Skin of body (tissue), 2 donors: Measurements from ENCODE around the gene AP3M1. TPM values are rescaled to one million over a fixed set of nuclear protein-coding genes. Genes with fewer than 3 reads are reported as not detected.
"Not testable (repeated sequence)": the region's sequence is repeated elsewhere in the genome, so short reads cannot be mapped to it uniquely, and the experiment has no call there.

ENCODE experiments used
- DNase-seq: peaks from one replicate; lab custom pipeline; 2025; lab: John Stamatoyannopoulos, UW
- total RNA-seq: library from RNA; depleted of rRNA; stranded (reverse); fragments of >200 nt; gene quantifications from one replicate; pipeline ENCODE4 v1.2.3, GENCODE V29; 2014

AP3M1 gene, protein sequence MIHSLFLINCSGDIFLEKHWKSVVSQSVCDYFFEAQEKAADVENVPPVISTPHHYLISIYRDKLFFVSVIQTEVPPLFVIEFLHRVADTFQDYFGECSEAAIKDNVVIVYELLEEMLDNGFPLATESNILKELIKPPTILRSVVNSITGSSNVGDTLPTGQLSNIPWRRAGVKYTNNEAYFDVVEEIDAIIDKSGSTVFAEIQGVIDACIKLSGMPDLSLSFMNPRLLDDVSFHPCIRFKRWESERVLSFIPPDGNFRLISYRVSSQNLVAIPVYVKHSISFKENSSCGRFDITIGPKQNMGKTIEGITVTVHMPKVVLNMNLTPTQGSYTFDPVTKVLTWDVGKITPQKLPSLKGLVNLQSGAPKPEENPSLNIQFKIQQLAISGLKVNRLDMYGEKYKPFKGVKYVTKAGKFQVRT
- 25.6 TPM for total RNA-seq

DNA sequence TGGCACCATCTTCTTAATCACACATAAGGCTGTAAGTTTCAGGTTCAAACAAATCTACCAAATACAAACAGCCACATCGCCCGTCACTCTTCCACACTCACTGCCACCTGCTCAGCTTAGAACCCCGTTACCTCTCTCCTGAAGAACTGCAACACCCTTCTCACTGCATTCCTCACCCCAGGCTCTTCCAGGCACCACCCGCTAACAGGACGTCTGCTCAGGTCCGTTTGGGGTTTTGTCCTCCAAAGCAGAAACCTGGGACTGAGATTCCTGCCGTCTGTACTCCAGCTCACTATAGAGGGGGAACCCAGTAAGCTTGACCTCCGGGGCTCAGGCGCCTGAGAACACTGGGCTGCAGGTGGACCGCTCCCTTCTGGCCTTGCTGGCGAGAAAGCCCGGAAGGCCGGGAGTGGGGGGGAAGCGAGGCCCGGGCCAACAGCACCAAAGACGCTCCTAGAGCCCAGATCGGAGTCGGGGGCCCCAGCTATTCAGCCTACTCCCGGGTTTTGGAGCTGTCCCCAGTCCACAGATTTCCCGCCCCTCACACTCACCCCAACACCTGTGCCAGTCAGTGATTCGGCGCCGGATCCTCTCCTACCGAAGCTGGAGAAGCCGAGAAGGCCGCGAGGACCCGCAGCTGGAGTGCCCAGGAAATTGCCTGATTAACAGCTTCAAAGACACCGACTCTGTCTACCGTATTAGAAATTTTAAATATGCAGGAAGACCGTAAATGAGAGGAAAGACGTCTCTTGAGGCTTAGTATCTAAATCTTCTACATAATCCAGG lies at the start of gene AP3M1:
Gene AP3M1, minus strand, starts transcription at position 625 of the 786 bp plus-strand sequence. CDS start 12,449 bp downstream, outside the sequence.
- no peak for DNase-seq

DNA sequence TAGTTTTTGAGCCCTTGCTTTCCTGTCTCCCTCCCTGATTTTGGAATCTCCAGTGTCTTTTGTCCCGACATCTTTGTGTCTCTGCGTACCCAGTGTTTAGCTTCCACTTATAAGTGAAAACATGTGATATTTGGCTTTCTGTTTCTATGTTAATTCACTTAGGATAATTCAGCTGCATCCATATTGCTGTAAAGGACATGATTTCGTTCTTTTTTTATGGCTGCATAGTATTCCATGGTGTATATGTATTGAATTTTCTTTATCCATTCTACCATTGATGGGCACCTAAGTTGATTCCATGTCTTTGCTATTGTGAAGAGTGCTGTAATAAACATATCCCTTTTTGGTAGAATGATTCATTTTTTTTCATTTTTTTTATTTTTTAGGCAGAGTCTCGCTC lies 48.7 kb upstream of the AP3M1 start:
- DNase-seq, result no peak

DNA sequence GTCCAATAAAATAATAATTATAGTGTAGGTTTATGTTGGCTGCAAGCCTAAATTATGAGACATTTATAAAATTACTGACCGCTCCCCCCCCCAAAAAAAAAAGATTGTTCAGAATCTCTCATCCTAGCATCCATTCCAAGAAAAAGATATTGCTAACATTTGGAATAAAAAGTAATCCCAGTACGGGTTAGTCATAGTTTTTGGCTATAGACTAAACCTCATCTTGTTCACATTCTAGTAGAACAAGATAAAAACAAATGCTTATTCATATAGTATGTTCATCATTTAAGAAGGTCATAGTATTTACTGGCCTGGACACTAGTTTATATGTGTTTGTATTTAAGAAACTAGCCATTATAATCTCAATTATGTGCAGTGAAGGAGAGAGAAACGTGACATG lies 44.4 kb upstream of the AP3M1 start:
- peak; percentile 48 for DNase-seq

DNA sequence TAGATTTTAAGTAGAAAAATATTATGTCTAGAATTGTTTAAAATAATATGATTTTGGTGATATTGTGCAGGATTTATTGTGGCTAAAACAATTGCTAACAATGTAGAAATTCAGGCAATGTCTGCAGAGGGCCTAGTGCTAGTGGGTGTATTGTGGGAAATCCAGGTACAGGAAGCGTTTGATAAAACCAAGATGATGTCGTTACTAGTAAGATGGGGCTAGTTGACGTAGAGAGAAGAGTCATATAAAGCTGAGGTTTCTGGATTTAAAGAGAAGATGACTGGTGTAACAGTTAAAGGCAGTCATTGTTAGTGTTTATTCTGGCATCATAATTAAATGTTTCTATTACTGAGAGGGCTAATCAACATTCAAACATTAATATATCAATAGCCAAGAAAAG lies 43.9 kb upstream of the AP3M1 start:
- no peak for DNase-seq

DNA sequence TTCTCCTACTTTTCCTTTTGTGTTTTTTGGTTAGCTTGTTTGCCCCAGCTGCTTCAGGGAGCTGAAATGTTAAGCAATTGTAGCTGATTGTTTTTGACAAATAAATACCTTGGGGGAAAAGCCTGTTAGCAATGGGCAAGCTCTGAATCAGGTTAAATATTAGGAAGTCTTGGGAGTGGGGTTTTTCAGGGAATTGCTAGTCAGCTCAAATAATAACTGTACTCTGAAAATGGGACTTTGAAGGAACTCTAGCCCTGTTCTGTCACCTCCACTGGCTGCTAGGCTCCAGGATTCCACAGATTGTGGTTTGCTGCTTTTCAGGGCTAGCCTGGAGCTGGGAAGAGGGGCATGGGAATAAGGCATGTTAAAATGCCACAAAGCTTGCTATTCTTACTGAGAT lies 39.9 kb upstream of the AP3M1 start:
- DNase-seq, result no peak

DNA sequence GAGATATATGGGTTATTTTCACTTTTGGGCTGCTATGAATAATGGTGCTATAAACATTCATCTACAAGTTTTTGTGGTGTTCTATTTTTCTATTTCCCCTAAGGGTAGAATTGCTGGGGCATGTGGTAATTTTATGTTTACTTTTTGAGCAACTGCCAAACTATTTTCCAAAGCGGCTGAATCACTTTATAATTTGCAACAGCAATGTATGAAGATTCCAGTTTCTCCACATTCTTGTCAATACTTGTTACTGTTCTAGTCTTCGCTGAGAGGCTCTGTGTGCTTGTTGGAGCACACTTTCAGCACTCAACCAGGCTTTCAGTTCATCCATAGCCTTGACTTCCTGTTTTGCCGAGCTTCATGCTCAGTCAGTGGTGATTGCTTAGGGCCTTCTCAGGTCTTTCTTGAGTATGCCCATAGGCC lies 39.4 kb upstream of the AP3M1 start:
- DNase-seq, result peak; percentile 91

DNA sequence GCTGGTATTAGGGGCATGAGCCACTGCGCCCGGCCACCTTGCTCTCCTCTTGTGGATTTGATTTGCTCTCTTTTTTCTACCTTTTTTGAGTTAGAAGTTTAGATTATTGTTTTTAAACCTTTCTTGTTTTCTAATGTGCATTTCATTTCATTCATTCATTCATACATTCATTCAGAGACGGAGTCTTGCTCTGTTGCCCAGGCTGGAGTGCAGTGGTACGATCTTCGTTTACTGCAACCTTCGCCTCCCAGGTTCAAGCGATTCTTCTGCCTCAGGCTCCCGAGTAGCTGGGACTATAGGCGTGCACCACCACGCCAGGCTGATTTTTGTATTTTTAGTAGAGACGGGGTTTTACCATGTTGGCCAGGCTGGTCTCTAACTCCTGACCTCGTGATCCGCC lies 38.0 kb upstream of the AP3M1 start:
- not testable (repeated sequence) for DNase-seq

DNA sequence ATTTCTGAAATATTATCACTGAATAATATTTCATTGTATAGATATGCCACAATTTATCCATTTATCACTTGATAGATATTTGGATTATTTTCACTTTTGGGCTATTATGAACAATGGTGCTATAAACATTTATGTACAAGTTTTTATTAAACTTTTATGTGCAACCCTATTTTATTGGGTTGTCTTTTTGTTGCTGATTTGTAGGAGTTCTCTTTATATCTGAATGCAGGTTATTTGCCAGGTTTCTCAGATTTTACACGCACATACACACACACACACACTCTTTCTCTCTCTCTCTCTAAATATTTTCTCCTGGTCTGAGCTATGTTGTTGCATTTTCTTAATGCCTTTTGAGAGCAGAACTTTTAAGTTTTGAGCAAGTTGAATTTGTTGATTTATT lies 36.6 kb upstream of the AP3M1 start:
- no peak for DNase-seq

DNA sequence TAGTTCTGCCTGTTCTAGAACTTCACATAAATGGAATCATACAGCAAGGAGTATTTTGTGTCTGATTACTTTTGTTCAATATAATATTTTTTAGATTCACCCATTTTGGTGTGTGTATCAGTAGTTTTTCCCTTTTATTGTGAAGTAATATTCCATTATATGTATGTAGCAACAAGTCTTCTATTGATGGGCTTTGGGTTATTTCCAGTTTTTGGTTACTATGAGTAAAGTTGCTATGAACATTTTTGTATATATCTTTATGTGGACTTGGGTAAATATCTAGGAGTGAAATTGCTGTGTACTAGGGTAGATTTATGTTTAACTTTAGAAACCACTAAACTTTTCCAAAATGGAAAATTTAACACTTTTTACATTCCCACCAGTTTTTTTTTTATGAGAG lies 36.0 kb upstream of the AP3M1 start:
- no peak for DNase-seq

DNA sequence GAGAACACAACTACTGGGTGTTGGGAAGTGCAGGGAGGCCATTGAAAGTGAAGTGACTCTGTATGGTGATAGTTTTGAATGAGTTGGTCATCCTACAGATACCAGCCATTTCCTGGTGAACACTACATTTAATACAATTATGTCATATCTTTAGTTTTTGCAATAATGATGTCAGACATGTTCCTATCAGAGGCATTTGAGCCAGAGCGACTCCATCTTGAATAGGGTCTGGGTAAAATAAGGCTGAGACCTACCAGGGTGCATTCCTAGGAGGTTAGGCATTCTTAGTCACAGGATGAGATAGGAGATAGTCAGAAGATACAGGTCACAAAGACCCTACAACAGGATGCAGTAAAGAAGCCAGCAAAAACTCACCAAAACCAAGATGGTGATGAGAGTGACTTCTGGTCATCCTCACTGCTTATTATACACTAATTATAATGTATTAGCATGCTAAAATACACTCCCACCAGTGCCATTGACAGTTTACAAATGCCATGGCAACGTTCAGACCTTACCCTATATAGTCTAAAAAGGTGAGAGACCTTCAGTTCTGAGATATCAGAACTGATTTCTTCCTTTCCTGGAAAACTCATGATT lies 28.6 kb upstream of the AP3M1 start:
- DNase-seq, result no peak

DNA sequence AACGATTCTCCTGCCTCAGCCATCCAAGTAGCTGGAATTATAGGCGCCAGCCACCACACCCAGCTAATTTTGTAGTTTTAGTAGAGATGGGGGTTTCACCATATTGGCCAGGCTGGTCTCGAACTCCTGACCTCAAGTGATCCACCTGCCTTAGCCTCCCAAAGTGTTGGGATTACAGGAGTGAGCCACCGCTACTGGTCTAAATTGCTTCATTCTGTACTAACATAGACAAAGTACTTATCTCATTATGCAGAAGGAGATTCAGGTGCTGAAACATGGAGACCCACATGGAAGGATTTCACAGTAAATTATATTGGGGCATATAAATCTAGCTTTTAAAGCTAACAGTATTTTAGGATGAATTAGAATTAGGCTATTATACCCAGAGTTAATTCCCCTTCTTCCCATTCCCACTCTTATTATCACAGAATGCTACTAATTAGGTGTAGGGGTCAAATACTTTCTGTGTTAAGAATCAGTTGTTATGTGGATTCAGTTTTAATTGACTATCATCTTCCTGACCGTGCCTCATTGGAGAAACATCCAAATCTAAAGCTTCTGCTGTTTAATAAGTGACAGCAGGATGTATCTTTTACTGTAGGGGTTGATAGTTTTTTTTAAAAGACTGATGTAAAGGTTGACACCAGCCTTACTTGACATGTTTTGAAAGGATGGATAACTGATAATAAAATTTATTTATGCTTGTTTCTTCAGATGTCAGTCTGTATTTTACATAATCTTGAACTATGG lies 27.6 kb upstream of the AP3M1 start:
- DNase-seq, result no peak

DNA sequence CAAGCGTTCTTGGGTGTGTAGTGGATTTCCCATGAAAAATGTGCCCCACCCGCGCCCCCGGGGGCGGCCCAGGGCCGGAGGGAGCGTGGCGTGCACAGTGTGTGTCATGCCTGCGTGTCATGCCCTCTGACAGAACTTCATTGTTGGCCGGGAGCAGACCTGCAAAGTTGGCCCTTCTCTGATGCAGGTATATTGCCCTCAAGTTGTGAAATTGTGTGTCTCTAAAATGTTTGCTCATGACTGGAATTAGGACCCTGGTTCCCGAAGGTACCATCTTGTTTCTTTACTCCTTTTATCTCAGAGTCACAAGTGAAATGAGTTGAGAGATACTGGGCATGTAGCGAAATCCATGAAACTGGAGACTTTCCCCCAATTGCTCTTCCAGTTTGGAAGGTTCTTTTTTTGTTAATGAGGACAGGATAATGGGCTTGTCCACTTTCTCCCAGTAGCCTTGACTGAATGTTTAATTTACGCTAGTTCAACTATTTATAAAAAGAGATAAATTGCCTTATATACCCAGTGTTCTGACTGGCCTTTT lies 26.6 kb upstream of the AP3M1 start:
- no peak for DNase-seq

DNA sequence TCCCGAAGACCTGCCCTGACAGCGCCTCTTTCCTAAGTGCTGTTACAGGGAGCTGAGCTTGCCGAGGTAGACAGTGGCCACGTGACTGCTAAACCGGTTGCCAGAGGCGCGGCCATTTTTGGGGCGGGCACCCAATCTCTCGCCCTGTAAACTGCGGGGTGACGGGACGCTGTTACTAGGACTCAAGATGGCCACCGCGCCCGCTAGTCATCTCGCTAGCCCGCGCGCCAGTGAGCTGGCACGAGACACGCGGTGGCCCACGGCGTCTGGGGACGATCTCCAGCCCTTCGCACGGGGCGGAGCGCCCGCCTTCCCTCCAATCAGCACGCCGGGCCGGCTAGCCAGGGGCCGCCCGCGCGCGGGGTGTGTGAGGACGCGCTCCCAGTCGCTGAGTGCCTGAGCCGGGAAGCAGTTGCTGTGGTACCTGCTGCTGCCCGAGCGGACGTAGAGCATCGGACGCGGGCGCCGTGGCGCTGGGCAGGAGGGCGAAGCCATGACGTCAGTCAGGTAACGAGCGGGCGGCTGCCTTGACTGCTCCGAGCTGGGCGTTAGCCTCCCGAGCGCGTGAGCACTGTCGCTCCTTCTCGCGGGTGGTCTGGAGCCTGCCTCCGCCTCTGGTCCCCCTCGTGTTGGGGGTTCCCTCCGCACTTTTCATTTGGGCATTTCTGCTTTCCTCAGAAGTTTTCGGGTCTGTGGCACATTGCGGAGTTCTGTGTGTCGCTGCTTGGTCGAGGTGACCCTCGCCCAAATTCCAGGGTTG lies 25.9 kb upstream of the AP3M1 start:
- peak; percentile 90 for DNase-seq

DNA sequence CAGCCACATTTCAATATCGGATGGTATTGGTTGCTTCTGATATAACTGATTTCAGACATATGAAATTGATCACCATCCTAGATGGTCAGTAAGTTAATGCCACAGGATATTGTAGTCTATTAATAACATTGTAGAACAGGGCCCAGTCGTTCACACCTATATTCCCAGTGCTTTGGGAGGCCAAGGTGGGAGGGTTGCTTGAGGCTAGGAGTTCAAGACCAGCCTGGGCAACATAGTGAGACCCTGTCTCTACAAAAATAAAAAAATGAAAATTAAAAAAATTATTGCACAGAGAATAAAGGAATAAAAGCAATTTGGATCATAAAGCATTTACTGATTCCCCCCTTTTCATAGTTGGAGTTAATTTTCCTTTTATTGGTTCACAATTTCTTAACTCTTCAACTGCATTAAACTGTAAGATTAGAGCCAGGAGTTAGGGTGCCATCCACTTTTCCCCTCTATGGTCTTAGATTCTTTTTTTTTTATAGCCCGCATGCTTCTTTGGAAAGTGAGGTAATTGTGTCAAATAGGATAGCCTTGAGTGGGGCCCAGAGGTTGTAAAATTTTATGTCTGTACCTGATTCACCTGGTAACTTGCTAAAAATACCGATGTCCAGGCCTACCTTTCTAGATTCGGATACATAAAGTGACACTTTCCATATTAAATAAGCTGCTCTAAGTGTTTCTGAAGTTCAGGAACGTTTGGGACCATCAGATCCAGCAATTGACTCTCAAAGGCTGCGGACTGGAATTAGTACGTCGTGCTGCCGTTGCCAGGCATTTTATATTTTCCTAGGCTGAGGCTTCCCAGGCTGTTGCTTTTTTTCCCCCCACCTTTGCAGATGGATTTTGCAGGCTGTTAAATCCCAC lies 25.1 kb upstream of the AP3M1 start:
- no peak for DNase-seq

DNA sequence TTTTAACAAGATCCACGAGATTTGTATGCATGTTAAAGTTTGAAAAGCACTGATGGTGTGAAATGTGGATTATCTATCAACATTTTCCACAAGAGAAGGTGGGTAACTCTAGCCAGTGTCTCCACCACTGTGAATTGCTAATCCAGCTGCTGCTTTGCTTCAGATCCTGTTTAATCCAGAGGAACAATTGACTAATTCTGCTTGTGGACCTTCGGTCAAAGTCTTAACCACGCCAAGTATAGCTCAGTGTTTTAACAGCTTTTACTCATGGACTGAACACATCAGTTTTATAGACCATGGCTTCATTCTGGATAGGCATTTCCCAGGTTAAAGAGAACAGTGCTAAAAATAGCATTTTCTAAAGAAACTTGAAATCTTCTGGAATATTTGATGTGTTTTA lies 23.9 kb upstream of the AP3M1 start:
- DNase-seq, result no peak

DNA sequence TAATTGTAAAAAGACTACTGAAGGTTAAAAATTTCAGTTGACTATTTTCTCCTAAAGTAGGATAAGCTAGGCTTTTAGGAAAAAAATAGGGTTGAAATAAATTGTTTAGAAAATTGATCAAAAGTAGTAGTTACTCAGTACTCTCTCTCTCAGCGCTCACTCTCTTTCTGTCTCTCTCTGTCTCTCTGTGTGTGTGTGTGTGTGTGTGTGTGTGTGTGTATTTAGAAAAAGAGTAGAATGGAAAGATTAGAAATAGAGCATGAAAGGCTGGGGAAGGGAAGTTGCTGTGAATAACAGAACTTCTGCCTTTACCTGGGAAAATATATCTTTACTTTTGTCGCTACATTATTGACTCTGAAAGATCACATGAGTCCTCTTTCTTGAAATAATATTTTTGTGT lies 21.0 kb upstream of the AP3M1 start:
- DNase-seq, result no peak

DNA sequence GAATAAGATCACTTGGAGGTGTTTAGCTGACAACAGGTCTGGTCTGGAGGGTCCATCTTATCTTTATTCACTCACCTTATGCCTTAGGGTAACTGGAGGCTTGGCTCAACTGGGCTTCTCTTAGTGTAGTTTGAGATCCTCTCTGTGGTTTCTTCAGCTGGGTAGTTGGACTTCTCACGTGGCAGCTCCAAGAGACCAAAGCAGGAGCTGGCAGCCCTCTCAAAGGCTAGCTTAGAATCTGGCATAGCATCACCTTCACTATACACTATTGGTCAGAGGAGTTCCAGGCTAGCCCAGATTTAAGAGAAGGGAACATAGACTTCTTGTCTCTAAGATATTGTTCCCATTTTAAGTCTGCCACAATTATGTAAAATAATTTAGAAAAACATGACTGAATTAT lies 16.8 kb upstream of the AP3M1 start:
- no peak for DNase-seq

DNA sequence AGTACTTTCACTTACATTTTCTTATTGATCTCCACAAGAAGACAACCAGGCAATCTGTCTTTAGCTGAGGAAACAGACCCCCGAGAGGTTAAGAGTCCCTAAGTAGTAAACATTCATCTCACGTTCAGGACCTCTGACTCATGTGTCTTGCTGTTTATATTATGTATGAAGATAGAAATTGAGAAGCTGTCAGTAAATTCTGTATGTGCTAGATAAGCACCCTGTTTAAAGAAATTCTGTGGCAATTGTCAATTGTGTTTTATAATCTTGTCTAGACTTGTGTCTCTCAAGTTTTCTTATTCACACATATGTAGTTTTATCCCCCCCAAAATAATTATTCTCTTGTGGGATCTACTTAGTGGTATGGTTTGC lies 14.9 kb upstream of the AP3M1 start:
- no peak for DNase-seq

DNA sequence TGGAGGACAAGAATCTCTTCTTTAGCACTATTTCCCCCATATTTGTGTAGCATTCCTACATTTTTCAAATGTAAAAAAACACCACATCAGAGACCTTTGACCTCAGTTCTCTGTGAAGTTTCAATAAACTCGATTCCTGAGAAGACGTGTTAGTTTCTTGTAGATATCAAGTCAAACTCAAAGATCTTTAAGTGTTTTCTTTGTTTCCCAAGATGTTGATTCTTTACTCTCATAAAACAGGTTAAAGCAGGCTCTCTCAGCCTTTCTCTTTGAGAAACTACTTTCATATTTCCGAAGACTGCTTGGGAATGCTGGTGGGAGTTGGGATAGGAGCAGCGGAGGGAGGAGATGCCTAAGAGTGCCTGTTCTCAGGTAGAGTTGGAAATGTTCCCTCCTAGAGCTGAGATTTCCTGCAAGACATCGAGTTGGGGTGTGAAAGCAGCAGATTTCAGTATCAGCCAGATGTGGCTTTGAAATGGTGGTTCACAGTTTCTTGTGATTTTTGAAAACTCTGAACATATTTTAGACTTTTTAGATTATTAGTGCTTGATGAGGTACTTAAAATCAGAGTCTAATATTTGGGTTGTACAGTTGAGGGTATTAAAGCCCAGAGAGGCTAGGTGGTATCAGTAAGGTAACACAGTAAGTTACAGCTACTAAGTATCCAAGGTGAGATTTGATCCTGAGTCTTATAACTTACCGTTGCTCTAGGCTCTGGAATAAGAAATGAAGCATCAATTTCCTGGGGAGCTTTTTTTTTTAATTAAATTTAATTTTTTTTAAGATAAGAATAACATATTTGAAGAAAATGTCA lies 14.3 kb upstream of the AP3M1 start:
- no peak for DNase-seq
